Stimulated activated CD8-positive, alpha-beta memory T cell treated with anti-CD3 and anti-CD28 coated beads, Interleukin-4, amount 100 ng/mL, for 24 hours (primary cell): ENCODE measurements around the gene TRAPPC8.
A peak's percentile ranks its signal among the peaks of the same experiment; 100 is the strongest.
"Not testable (repeated sequence)": the region's sequence is repeated elsewhere in the genome, so short reads cannot be mapped to it uniquely, and the experiment has no call there.

Experiments
- DNase-seq: peaks from one replicate; pipeline ENCODE4 v3.0.0-alpha.2; 2020; ENCODE audit warnings: low read depth

The TRAPPC8 gene, protein sequence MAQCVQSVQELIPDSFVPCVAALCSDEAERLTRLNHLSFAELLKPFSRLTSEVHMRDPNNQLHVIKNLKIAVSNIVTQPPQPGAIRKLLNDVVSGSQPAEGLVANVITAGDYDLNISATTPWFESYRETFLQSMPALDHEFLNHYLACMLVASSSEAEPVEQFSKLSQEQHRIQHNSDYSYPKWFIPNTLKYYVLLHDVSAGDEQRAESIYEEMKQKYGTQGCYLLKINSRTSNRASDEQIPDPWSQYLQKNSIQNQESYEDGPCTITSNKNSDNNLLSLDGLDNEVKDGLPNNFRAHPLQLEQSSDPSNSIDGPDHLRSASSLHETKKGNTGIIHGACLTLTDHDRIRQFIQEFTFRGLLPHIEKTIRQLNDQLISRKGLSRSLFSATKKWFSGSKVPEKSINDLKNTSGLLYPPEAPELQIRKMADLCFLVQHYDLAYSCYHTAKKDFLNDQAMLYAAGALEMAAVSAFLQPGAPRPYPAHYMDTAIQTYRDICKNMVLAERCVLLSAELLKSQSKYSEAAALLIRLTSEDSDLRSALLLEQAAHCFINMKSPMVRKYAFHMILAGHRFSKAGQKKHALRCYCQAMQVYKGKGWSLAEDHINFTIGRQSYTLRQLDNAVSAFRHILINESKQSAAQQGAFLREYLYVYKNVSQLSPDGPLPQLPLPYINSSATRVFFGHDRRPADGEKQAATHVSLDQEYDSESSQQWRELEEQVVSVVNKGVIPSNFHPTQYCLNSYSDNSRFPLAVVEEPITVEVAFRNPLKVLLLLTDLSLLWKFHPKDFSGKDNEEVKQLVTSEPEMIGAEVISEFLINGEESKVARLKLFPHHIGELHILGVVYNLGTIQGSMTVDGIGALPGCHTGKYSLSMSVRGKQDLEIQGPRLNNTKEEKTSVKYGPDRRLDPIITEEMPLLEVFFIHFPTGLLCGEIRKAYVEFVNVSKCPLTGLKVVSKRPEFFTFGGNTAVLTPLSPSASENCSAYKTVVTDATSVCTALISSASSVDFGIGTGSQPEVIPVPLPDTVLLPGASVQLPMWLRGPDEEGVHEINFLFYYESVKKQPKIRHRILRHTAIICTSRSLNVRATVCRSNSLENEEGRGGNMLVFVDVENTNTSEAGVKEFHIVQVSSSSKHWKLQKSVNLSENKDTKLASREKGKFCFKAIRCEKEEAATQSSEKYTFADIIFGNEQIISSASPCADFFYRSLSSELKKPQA (N-terminal part only)

DNA sequence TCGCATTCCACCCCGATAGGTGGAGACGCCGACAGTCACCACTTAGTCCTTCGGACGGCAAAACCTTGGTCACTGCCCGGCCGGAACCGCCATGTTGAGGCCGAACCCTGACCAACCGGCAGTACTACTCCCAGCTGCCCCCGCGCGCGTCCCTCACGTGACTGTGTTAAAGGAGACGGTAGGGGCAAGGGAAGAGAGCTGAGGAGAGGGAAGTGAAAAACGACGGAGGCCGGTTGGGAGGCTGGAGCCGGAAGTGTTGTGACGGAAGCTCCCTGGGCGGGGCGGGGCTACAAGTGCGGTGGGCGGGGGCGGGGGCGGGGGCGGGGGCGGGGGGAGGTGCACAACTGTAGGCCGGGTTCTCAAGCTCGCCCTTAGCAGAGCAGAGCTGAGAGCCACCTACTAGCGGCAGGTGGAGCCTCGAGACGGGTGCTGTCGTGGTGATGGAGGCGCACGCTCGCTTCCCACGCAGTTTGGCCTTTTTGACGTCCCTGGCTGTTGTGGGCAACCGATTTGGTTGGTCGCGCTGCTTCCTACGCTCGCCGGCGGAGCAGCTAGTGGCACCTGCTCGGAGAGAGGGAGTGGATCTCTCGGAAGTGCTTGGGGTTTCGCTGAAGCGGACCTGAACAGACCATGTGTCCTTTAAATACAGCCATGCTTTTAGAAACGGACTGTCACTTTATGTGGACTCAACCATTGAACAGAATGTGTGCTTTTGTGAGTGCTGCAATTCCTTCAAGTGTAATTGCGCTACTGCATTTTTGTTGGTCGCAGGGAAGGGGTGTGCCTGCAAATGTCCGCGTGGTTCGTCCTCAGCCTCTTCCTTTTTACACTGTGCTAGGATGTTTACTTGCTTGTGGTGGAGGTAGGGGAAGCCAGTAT lies at the start of gene TRAPPC8:
Gene TRAPPC8, minus strand, starts transcription at position 130 of the 879 bp plus-strand sequence. CDS start 364 bp downstream, outside the sequence.
- peak; percentile 83 for DNase-seq

DNA sequence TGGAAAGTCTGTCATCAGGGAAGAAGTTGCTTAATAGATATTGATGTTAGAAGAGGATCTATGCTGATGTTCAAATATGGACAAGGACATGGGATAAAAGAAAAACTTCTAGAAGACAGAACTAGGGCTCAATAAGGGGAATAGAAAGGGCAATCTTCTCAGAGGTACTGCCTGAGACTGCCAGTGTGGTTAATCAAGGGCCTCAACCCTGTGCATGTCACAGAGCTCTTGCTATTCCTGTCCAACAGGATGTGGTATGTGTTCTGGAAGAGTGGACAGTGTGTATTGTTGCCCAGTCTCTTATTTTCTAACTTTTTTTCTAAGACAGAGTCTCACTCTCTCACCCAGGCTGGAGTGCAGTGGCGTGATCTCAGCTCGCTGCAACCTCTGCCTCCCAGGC lies 47.9 kb upstream of the TRAPPC8 start:
- DNase-seq: no peak

DNA sequence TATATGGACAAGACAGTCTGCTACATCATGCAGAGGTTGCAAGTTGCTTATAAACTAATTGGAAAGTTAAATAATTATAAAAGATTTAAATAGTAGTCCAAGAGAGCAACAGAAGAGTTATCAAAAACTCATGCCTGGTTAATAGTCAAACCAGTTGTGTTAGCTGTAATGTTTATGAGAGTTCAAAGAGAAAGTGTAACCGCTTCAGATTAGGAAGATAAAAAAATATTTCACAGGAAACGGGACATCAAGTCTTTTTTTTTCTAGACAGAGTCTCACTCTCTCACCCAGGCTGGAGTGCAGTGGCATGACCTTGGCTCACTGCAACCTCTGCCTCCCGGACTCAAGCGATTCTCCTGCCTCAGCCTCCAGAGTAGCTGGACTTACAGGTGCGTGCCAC lies 41.0 kb upstream of the TRAPPC8 start:
- no peak for DNase-seq

DNA sequence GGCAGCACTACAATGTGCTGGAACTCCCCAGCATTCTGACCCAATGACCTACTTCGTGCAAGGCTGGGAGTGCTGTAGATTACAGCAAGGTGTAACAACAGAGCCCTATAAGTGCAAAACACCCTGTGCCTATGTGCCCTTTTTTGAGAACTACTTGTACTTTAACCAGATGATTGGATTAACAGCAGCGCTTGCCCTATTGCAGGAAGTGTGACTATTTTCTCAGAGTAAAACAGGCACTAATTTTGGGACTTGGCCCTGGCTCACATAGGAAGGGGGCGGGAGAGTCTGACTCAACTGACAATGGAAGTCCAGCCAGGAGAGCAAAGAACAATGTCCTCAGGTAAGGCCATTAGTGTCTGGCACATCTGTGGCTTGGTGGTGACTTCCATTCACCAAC lies 40.1 kb upstream of the TRAPPC8 start:
- no peak for DNase-seq

DNA sequence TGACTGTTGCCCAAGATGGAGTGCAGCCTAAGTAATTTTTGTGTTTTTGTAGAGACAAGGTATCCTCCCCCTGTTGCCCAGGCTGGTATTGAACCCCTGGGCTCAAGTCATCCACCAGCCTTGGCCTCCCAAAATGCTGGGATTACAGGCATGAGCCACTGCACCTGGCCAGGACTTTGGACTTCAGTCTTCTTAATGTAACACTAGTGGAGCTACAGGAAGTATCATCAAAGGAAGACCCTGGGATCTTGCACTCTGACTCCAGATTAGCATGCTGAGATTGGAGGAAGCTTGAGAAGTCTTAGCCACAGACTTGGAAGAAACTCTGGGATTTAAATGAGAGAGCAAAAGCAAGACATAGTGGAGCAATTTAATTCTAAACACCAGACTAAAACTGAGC lies 37.9 kb upstream of the TRAPPC8 start:
- DNase-seq: no peak

DNA sequence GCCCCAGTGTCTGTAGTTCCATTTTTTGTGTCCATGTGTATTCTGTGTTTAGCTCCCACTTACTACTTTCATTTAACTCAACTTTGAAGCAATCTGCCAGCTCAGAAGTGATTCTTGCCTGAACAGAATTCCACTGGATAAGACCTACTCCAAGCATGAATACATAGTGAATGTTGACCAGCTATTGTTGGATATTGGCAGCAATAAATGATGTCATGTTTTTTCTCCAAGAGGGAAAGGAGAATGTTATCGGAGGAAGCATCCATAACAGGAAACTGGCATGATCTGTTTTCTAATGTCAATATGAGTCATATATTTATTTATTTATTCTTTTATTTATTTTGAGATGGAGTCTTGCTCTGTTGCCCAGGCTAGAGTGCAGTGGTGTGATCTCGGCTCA lies 36.8 kb upstream of the TRAPPC8 start:
- DNase-seq: no peak

DNA sequence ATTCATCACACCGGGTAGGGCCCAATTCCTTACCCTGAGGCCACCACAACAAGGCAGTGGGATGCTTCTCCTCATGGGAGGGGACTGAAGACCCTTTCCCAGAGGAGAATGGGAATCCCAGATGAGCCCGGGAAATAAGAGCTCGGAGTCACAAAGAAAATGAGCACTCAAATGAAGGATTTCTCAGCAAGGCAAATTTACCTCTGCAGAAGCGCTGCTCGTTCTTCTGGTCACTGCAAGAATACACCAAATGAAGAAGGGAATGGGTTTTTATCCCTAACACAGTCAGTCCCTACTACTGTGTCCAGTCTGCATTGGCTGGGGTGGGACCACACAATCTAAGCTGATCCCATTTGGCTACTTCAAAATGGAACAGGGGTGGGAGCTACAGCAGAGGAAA lies 35.7 kb upstream of the TRAPPC8 start:
- no peak for DNase-seq

DNA sequence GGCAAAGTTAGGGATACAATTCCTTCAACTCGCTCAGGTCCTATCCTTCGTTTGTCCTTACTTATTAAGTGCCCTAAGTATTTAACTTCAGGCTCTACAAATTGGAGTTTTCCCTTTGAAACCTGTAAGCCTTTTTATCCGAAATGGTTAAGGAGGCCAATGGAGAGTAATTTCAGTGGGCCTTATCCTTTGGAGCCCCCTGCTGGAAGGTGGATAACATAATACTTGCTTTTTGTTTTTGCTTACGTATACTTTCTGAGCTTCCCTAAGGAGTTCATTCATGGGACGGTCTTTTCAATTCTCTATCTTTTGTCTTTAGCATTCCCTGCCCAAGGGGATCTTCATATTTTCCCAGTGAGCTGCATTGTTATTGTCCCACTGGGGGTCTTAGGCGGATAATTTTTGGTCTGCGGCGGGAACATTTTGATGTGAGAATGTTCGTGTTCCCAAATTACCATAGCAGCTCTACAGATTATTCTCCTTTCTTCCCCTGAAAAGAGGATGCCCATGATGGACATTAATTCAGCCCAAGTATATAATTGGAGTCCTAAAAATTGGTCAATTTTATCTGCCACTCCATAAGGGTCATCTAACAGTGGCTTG lies 34.4 kb upstream of the TRAPPC8 start:
- no peak for DNase-seq

DNA sequence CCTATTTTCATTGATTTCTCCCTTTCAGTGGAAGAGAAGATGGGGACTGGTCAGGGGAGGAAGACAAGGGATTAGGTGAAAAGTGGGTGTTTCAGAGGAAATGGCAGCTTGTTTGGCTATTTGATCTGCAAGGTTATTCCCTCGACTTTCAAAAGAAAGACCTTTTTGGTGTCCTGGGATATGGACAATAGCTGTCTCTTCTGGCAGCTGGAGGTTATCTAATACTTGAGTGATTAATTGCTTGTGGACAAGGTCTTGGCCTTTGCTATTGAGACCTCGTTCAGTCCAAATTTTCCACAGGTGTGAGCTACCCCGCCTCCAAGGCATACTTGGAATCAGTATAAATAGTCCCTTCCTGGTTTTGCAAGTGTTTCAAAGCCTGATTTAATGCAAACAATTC lies 33.3 kb upstream of the TRAPPC8 start:
- DNase-seq: no peak

DNA sequence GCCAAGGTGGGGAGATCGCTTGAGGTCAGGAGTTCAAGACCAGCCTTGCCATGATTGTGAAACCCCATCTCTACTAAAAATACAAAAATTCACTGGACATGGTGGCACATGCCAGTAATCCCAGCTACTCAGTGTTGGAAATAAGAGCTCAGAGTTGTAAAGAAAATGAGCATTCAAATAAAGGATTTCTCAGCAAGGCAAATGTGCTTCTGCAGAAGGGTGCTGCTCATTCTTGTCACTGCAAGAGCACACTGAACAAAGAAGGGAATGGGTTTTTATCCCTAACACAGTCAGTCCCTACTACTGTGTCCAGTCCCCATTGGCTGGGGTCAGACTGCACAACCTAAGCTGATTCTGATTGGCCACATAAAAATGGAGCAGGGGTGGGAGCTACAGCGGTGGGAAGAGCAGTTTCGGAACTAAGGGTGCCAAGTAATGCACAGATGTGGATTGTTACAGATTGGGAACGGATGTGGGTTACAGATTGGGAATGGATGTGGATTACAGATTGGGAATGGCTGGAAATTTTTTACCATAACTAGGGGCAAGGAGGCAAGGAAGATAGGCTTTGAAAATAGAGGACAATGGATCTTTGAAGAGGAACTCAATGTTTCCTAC lies 31.1 kb upstream of the TRAPPC8 start:
- DNase-seq: no peak

DNA sequence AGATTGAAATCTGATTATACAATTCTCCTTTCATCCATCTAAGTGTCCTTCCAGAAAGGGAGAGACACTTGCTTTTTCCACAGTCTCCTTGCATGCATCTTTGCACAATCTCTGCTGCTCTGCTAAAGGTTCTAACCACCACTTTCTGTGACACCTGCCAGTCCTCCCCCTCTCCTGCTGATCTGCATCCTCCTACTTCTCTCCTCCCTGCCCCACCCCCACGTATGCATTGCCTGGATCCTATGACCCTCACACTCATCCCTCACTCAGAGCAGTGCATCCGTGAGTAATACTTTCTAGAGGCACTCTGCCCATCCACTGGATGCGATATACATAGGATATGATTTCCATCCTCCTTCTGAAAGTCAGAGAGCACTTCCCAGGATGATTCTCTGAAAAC lies 27.7 kb upstream of the TRAPPC8 start:
- DNase-seq: no peak

DNA sequence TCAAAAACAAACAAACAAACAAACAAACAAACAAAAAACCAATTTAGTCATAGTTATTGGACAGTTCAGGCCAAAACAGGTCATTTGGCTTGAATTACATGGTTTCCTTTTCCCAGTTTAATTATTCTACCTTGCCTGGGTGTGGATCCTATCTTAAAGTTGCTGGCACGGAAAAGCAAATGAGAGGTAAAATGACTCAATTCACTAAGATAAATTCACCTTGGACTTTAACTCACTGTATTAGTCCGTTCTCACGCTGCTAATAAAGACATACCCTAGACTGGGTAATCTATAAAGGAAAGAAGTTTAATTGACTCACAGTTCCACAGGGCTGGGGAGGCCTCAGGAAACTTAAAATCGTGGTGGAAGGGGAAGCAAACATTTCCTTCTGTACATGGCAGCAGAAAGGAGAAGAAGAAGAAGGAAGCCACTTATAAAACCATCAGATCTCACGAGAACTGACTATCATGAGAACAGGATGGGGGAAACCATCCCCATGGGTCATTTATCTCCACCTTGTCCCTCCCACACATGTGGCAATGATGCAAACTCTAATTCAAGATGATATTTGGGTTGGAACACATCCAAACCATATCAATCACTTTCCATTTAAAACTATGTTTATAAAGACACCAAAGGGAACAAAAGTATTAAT lies 22.5 kb upstream of the TRAPPC8 start:
- DNase-seq: no peak

DNA sequence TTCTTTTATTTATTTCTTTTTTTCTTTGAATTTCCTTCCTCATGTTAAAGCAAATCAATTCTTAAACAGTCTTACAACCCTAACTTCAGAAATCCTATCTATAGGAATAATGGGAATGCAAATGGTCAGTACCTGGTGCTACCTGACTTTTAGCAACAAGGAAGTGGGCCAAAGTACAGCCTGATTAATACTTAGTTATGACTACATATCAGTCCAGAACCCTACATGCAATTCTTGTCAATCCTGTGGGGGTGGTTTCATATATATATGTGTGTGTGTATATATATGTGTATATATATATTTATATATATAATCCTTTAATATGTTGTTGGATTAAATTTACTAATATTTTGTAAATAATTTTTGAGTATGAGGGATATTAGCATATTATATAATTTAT lies 14.8 kb upstream of the TRAPPC8 start:
- no peak for DNase-seq

DNA sequence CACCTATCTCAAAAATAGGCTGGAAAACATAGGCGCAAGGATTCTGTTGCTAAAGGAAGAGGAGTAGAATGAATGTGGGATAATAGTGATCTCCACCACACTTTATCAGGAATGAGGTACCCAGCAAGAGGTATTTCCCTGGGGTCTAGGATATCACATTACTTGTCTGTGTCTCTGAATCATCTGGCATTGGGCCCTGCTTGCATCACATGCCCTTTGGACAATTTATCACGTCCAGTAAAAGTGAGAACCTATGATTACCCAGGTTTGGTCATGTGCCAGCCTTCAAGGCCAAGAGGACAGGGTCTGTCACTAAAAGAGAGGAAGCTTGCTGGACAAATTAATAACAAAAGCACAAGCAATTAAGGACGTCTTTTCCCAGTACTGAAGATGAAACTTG lies 11.4 kb upstream of the TRAPPC8 start:
- DNase-seq: no peak

DNA sequence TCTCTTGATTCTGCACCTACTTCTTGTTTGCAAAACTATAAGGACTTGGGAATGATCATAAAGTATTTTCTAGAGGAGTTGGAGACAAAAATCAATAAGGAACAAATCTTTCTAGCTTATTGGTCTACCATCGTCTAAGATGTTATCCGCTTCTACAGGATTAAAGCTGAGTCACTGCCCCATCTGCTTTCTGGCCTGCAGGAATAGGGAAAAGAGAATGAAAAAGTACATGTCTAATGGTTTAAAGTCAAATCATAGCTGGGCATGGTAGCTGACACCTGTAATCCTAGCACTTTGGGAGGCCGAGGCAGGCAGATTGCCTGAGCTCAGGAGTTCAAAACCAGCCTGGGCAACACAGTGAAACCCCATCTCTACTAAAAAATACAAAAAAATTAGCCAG lies 10.8 kb upstream of the TRAPPC8 start:
- not testable (repeated sequence) for DNase-seq

DNA sequence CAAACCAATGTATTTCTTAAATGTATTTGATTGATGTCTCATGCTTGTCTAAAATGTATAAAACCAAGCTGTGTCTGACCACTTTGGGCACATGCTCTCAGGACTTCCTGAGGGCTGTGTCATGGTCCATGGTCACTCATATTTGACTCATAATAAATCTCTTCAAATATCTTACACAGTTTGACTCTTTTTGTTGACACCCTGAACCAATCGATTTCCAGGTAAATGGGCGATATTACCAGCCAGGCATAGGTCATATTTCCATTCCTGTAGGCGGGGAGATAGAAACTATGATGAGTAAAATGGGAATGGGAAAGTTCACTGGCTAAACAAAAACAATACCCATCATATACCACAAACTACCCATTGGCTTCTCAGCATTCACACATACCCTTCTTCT lies 9.3 kb upstream of the TRAPPC8 start:
- no peak for DNase-seq

DNA sequence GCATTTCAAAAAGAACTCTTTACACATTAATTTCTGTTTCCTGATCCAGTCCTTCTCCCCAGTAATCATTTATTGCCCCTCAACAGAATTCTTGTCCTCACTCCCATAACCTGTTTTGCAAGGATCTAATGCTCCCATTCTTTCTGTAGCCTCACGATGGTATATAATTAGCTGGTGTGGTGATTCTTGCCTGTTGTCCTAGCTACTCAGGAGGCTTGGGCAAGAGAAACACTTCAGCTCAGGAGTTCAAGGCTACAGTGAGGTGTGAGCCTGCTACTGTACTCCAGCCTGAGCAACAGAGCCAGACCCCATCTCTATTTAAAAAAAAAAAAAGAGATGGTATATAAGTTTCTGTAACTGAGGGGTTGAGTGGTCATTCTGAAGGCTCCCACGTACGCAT lies 7.7 kb upstream of the TRAPPC8 start:
- no peak for DNase-seq

DNA sequence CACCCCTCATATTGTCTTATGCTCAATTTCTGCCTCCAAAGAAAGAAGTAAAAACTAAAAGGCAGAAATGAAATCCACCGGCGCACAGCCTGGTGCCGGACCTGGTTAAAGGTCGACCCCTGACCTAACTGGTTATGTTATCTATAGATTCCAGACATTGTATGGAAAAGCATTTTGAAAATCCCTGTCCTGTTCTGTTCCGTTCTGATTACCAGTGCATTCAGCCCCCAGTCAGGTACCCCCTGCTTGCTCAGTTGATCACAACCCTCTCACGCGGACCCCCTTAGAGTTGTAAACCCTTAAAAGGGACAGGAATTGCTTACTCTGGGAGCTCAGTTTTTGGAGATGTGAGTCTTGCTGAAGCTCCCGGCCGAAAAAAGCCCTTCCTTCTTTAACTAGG lies 5.4 kb upstream of the TRAPPC8 start:
- not testable (repeated sequence) for DNase-seq

DNA sequence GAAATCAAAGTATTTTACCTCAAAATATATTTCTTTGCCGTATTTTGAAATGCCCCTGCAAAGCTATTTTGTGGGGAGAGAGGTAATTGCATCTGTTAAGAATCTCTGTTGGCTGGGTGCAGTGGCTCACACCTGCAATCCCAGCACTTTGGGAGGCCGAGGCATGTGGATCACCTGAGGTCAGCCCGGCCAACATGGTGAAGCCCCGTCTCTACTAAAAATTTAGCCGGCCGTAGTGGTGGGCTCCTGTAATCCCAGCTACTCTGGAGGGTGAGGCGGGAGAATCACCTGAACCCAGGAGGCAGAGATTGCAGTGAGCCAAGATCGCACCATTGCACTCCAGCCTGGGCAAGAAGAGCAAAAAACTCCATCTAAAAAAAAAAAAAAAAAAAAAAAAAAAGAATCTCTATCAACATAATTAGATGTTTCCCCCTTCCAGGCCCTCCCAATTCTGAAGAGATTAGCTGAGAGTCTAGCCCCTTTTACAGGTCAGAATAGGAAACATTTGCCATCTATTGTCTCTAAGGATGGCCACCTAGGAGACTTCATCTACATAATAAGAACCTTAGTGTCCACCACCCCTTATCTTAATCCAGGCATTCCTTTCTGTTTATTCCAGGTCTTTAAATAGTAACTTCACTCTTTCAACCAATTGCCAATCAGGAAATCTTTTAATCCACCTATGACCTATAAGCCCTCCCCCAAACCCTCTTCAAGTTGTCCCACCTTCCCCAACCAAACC lies 3.5 kb upstream of the TRAPPC8 start:
- no peak for DNase-seq
